GM06990 (cell line): ENCODE measurements around the gene CCSER1.

Experiments
- DNase-seq: peaks from one replicate; pipeline ENCODE4 v3.0.0-alpha.2; 2011; ENCODE audit not compliant: insufficient read length; ENCODE audit errors: extremely low read depth
- H3K27me3 ChIP-seq: replicated peaks from 2 replicates; pipeline ENCODE4 v1.6.0; 2011; ENCODE audit warnings: low read length; ENCODE audit not compliant: control insufficient read depth, insufficient read depth
- H3K36me3 ChIP-seq: 2 replicates; pipeline ENCODE4 v1.5.1; 2011; ENCODE audit warnings: low read length; ENCODE audit not compliant: control insufficient read depth, insufficient read depth
- H3K4me3 ChIP-seq: replicated peaks from 2 replicates; pipeline ENCODE4 v1.5.1; 2011; ENCODE audit warnings: low read depth, mild to moderate bottlenecking, control low read depth, low read length
- CTCF ChIP-seq: IDR thresholded peaks from 2 replicates; pipeline ENCODE4 v1.5.1; 2011; ENCODE audit warnings: low read length, control low read depth, mild to moderate bottlenecking, inconsistent platforms; ENCODE audit not compliant: insufficient read depth, poor library complexity, severe bottlenecking

Gene CCSER1

GRCh38 chr4:91268913-91269312, 1141.7 kb downstream of the CCSER1 start:
- H3K4me3 ChIP-seq: no peak overlapping the region
- no peak for DNase-seq
- no peaks in the 10 kb centered on the region for H3K27me3 ChIP-seq
- no peak for TF ChIP-seq CTCF
- H3K36me3 ChIP-seq: no peaks in the 10 kb centered on the region

DNA sequence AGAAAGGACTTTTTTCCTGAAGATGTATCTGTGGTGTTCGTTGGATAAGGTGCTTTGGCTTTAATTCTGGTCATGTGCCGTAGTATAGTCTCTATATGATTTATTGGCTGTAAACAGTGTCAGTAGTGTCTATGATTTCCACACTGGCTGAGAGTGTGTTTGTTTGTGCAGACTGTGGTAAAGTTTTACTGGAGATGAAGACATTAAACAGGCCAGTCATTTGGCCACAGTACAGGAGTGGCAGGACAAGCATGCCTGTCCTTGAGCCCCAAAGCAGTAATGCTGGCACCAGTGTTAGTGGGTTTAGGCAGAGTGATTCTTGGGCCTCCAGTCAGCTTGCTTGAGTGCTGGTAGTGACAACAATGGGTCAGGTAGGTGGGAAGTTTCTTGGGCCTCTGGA, 1152.7 kb downstream of the CCSER1 start:
- TF ChIP-seq CTCF: no peak
- no peak for DNase-seq
- Histone ChIP-seq H3K4me3 (no peak overlapping the region), H3K36me3 (no peaks in the 10 kb centered on the region), H3K27me3 (no peaks in the 10 kb centered on the region)

DNA sequence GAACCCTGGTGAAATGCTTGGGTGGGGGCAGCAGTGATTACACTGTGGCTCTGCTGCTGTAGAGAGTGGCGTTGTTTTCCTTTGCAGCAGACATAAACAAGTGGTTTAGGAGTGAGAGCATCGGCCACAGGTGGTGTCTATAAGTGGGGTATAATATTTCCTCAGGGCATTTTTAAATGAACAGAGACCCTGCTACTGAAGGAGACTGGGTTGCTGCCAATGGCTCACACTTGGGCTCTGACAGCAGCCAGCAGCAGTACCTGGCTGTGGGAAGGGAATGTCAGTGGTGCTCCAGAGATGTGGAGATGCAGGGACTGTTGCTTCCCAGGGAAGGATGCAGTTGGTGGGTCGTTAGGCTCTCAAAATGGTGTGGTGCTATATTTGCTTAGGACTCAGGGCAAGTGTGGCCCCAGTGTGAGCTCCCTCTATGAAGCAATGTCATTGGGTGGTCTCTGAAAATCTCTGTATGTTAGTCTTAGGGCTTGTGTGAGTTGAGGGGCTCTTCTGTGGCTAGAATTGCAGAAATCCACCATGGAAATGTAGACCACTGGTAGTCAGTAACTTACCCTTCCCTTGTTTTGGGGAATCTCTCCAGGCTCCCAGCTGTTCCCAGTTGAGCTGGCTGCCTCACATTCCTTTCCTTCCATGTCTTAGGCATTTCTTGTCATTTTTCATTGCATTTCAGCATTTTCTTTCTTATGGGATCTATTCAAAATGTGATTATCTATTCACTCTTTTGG, 1153.5 kb downstream of the CCSER1 start:
- Histone ChIP-seq H3K4me3 (no peak overlapping the region), H3K27me3 (no peaks in the 10 kb centered on the region), H3K36me3 (no peaks in the 10 kb centered on the region)
- no peak for DNase-seq
- TF ChIP-seq CTCF: no peak

GRCh38 chr4:91282217-91282616, 1155.0 kb downstream of the CCSER1 start:
- no peak for DNase-seq
- Histone ChIP-seq H3K4me3 (no peak overlapping the region), H3K36me3 (no peaks in the 10 kb centered on the region), H3K27me3 (no peaks in the 10 kb centered on the region)
- TF ChIP-seq CTCF: no peak

DNA sequence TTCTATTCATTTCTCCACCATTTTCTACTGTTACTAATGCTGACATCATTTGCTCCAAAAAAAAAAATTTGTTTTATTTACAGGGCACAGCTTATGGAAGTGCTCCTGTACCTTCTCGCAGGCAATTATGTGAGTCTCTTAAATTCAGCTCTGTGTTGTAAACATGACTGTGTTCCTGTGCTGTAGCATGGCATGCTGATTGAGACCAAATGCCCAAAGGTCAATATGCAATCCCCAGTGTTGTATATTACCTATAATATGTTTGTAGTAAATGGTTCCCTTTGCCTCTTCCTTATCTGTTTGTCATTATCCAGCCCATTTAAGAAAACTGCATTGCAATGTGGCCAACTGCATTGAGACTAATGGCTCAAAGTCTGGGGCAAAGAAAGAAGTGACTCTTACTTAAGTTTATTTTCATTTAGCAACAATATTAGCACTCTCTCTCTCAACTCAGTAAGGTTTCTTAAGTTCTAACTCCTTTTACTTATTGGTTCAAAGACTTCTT, 1156.6 kb downstream of the CCSER1 start:
- H3K4me3 ChIP-seq: no peak overlapping the region
- no peak for DNase-seq
- no peaks in the 10 kb centered on the region for H3K27me3 ChIP-seq
- no peak for TF ChIP-seq CTCF
- H3K36me3 ChIP-seq: no peaks in the 10 kb centered on the region
